ENCODE measurements around the gene APLNR.

The APLNR gene

GRCh38 chr11:57276169-57276970 is 39.3 kb upstream of the APLNR start:
- H3K4me1 ChIP-seq (ENCODE audit: insufficient read depth, low read length, severe bottlenecking) = no peaks in the 10 kb centered on the region
- no peak overlapping the region for H3K27ac ChIP-seq (ENCODE audit: low read depth, low read length, poor library complexity, severe bottlenecking)
- no peak overlapping the region for H3K9ac ChIP-seq (ENCODE audit: low read length)
- no peaks in the 10 kb centered on the region for H3K79me2 ChIP-seq (ENCODE audit: insufficient read depth, low read length)
- H3K9me2 ChIP-seq (ENCODE audit: low read depth, low read length) = no peaks in the 10 kb centered on the region
- TF ChIP-seq EZH2 (IDR thresholded peaks at IDR 0.05; ENCODE audit: borderline replicate concordance, low read length) = no peak
- TF ChIP-seq, protein P1, sequence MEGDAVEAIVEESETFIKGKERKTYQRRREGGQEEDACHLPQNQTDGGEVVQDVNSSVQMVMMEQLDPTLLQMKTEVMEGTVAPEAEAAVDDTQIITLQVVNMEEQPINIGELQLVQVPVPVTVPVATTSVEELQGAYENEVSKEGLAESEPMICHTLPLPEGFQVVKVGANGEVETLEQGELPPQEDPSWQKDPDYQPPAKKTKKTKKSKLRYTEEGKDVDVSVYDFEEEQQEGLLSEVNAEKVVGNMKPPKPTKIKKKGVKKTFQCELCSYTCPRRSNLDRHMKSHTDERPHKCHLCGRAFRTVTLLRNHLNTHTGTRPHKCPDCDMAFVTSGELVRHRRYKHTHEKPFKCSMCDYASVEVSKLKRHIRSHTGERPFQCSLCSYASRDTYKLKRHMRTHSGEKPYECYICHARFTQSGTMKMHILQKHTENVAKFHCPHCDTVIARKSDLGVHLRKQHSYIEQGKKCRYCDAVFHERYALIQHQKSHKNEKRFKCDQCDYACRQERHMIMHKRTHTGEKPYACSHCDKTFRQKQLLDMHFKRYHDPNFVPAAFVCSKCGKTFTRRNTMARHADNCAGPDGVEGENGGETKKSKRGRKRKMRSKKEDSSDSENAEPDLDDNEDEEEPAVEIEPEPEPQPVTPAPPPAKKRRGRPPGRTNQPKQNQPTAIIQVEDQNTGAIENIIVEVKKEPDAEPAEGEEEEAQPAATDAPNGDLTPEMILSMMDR (IDR thresholded peaks at IDR 0.05; ENCODE audit: low read length) = no peak
- H3F3A ChIP-seq (ENCODE audit: insufficient read depth, low read length) = no peaks in the 10 kb centered on the region
- H3K27me3 ChIP-seq (ENCODE audit: insufficient read depth, low read length) = no peaks in the 10 kb centered on the region
- H3K36me3 ChIP-seq (ENCODE audit: insufficient read depth, low read length) = no peaks in the 10 kb centered on the region
- H2AFZ ChIP-seq (ENCODE audit: low read length) = no peak overlapping the region
- no peaks in the 10 kb centered on the region for H4K20me1 ChIP-seq (ENCODE audit: insufficient read depth, low read length)
- H3K4me3 ChIP-seq (ENCODE audit: low read depth, low read length, poor library complexity, severe bottlenecking) = no peak overlapping the region
- no peak overlapping the region for H3K4me2 ChIP-seq (ENCODE audit: low read length)
- H3K9me3 ChIP-seq (ENCODE audit: low read length) = peaks cover 5% of the 10 kb centered on the region; the same call in 1 of the 2 replicates

- Histone ChIP-seq H3K27me3 (ENCODE audit: insufficient read depth, low read length) (no peaks in the 10 kb centered on the region), H3K79me2 (ENCODE audit: insufficient read depth, low read length) (no peaks in the 10 kb centered on the region), H3K27ac (ENCODE audit: low read depth, low read length, poor library complexity, severe bottlenecking) (no peak overlapping the region), H3K9me2 (ENCODE audit: low read depth, low read length) (no peaks in the 10 kb centered on the region), H2AFZ (ENCODE audit: low read length) (no peak overlapping the region), H4K20me1 (ENCODE audit: insufficient read depth, low read length) (no peaks in the 10 kb centered on the region), H3K9me3 (ENCODE audit: low read length) (peaks cover 5% of the 10 kb centered on the region; the same call in 1 of the 2 replicates), H3F3A (ENCODE audit: insufficient read depth, low read length) (no peaks in the 10 kb centered on the region), H3K4me1 (ENCODE audit: insufficient read depth, low read length, severe bottlenecking) (no peaks in the 10 kb centered on the region), H3K36me3 (ENCODE audit: insufficient read depth, low read length) (no peaks in the 10 kb centered on the region), H3K4me3 (ENCODE audit: low read depth, low read length, poor library complexity, severe bottlenecking) (no peak overlapping the region), H3K9ac (ENCODE audit: low read length) (no peak overlapping the region), H3K4me2 (ENCODE audit: low read length) (no peak overlapping the region)
- TF ChIP-seq, protein P1 (IDR thresholded peaks at IDR 0.05; ENCODE audit: low read length) = no peak
These were observed 38.5 kb upstream of the APLNR start for GRCh38 chr11:57275582-57275981.

GRCh38 chr11:57274904-57275498 is 38.0 kb upstream of the APLNR start:
- no peak overlapping the region for H2AFZ ChIP-seq (ENCODE audit: low read length)
- H3K9me3 ChIP-seq (ENCODE audit: low read length) = peaks cover 5% of the 10 kb centered on the region; the same call in 1 of the 2 replicates
- no peaks in the 10 kb centered on the region for H3K27me3 ChIP-seq (ENCODE audit: insufficient read depth, low read length)
- H3K79me2 ChIP-seq (ENCODE audit: insufficient read depth, low read length) = no peaks in the 10 kb centered on the region
- no peak for TF ChIP-seq EZH2 (IDR thresholded peaks at IDR 0.05; ENCODE audit: borderline replicate concordance, low read length)
- TF ChIP-seq, protein P1 (IDR thresholded peaks at IDR 0.05; ENCODE audit: low read length) = no peak
- H3K36me3 ChIP-seq (ENCODE audit: insufficient read depth, low read length) = no peaks in the 10 kb centered on the region
- H3K4me1 ChIP-seq (ENCODE audit: insufficient read depth, low read length, severe bottlenecking) = no peaks in the 10 kb centered on the region
- H3K27ac ChIP-seq (ENCODE audit: low read depth, low read length, poor library complexity, severe bottlenecking) = no peak overlapping the region
- no peak overlapping the region for H3K4me2 ChIP-seq (ENCODE audit: low read length)
- no peak overlapping the region for H3K4me3 ChIP-seq (ENCODE audit: low read depth, low read length, poor library complexity, severe bottlenecking)
- no peak overlapping the region for H3K9ac ChIP-seq (ENCODE audit: low read length)
- H4K20me1 ChIP-seq (ENCODE audit: insufficient read depth, low read length) = no peaks in the 10 kb centered on the region
- no peaks in the 10 kb centered on the region for H3F3A ChIP-seq (ENCODE audit: insufficient read depth, low read length)
- H3K9me2 ChIP-seq (ENCODE audit: low read depth, low read length) = no peaks in the 10 kb centered on the region
